DMS114 treated with DMSO at 0.1 percent for 48 hours (cell line): ENCODE data around the gene KLHL22.

Source experiments
- DNase-seq: peaks from one replicate; lab custom pipeline; 2025; ENCODE audit not compliant: unreplicated experiment; lab: John Stamatoyannopoulos, UW

Gene KLHL22

GRCh38 chr22:20434773-20435172, 60.8 kb downstream of the KLHL22 start:
- no peak for DNase-seq

GRCh38 chr22:20434264-20434751, 61.3 kb downstream of the KLHL22 start:
- no peak for DNase-seq

- DNase-seq, result no peak
Observed at GRCh38 chr22:20433686-20434241, 61.8 kb downstream of the KLHL22 start.

DNA sequence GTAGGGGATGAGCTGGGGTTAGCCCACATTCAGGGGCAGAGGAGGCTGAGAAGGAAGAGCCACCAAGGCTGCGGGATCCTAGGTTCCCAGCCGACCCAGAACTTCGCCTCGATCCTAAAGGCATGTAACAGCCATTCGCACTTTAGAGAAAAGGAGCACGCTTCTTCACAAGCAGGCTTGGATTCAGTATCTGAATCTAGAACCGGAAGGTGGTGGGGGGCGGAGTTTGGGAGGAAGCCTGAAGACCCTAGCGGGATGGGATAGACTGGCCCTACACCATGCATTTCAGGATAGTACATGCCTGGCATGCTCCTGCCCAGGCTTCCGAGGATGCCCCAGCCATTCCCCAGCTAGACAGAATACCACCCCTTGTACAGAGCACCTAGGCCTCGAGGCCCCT, 62.4 kb downstream of the KLHL22 start:
- DNase-seq, result no peak

GRCh38 chr22:20432244-20432686, 63.3 kb downstream of the KLHL22 start:
- DNase-seq, result no peak

- no peak for DNase-seq
Observed at GRCh38 chr22:20431511-20432192, 63.9 kb downstream of the KLHL22 start.

DNA sequence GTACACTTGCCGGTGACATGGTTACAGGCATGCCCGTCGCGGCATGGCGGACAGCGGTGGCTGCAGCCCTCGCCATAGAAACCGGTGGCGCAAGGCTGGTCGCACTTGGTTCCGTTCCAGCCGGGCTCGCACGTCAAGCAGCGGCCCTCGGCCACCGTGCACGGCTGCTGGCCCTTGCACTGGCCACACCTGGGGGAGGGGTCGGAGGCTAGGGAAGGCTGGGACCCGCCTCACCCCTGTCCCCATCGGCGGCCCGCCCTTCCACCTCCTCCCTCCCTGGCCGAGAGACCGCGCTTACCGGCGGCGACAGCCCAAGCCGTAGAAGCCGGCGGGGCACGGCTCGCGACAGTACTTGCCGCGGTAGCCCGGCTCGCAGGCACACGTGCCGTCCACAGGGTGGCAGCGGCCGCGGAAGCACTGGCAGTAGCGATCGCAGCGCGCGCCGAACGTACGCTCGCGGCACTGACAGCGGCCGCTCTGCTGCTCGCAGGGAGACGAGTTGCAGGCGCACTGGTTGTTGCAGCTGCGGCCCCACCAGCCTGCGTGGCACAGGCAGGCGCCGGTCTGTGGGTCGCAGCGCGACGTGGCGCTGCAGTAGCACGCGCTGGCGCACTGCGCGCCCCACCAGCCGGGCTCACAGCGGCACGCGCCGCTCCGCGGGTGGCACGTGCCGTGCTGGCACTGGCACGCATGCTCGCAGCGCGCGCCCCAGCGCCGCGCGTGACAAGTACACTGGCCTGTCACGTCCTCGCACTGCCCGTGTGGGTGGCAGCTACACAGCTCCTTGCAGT, 64.7 kb downstream of the KLHL22 start:
- no peak for DNase-seq

- no peak for DNase-seq
Observed at GRCh38 chr22:20430101-20430719, 65.4 kb downstream of the KLHL22 start.

DNA sequence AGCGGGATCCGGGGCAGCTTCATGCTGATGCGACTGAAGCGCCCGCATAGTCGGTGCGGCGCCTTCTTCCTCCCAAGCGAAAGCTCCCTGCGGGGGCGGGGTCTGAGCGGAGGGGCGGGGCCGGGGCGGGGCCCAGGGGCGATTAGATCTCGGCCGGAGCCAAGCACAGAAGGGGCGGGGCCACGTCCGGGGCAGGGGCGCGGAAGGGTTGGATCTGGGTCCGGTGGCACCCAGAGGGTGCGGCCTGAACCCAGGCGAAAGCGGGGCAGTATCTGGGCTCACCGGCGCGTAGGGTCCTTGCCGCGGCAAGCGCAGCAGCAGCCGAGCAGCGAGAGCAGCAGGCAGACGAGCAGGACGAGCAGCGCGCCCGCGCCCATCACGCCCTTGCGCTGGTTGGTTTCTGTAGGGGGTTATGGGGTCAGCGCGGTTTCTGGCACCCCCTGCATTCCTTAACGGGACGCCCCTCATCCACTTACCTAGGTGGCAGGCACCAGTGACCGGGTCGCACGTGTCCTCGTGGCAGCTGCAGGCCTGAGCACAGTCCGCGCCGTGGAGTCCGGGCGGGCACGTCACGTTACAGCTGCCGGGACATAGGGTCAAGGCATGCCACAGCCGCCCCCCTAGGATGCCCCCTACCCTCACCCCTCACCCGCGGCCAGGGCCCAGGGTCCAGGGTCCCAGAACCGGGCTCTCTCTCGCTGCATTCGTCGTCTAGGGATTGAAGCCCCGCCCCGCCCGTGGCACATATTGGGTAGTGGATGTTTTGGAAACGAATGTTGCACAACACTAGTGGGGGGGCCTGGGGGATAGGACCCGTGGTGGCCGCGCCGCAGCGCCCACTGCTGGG, 66.1 kb downstream of the KLHL22 start:
- no peak for DNase-seq

DNA sequence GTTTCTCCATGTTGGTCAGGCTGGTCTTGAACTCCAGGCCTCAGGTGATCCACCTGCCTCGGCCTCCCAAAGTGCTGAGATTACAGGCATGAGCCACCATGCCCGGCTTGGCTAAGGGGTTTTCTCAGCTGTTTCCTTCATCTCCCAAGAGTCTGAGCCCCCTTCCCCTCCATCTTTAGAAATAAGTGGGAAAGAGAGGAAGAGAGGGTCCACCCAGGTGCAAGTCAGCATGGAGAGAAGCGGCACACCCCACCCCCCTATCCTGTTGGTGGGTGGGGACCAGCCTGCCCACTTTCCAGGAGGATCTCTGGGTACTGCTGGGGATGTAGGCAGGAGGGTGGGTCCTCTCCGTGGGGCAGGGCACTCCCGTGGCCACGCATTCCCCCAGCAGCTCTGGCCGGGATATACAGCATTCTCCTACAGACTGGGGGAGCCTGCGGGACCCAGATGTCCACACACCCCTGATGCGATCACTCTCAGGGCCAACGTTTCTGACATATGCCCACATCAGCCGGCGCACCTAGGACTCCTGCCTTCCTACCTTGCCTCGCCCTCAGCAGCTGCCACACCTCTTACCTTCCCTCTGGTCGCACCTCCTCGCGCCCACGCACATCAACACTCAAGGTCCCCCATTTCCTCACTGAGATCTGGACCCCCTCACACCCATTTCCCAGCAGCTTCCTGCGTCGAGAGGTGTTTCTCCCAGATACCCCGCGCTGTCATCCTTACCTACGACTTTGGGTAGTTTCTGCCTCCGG, 66.9 kb downstream of the KLHL22 start:
- no peak for DNase-seq

GRCh38 chr22:20427945-20428417, 67.6 kb downstream of the KLHL22 start:
- DNase-seq, result no peak

GRCh38 chr22:20427104-20427944, 68.3 kb downstream of the KLHL22 start:
- no peak for DNase-seq

- DNase-seq, result no peak
Observed at GRCh38 chr22:20426259-20426615, 69.4 kb downstream of the KLHL22 start.

DNA sequence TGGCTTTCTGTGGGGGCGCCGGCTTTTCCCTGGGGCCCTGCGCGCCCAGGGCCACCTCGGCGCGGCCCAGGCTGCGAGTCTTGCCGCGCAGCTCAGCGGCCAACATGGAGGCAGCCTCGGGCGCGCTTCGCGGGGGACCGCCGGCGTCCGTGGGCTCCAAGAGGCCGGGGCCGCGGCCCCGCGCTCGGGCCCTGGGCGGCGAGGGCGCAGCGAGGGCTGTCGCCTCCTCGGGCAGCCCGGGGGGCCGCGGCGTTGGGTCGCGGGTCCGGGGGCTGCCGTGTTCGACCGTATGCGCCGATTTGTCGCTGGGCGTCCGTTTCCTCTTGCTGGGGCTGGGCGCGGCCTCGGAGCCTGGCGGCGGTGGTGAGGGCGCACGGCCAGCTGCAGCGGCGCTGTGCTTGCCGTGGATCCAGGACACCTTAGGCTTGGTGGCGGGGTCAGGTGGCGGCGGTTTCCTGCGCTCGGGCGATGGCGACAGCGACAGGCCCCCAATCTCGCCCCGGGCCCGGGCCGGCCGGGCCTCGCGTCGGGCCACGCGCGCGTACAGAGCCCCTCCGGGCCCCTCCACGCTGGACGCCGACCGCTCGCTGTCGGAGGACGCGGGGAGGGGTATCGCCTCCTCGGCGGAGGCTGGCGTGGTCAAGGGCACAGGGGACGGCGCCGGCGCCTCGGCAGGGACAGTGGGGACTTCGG, 69.9 kb downstream of the KLHL22 start:
- DNase-seq, result no peak

DNA sequence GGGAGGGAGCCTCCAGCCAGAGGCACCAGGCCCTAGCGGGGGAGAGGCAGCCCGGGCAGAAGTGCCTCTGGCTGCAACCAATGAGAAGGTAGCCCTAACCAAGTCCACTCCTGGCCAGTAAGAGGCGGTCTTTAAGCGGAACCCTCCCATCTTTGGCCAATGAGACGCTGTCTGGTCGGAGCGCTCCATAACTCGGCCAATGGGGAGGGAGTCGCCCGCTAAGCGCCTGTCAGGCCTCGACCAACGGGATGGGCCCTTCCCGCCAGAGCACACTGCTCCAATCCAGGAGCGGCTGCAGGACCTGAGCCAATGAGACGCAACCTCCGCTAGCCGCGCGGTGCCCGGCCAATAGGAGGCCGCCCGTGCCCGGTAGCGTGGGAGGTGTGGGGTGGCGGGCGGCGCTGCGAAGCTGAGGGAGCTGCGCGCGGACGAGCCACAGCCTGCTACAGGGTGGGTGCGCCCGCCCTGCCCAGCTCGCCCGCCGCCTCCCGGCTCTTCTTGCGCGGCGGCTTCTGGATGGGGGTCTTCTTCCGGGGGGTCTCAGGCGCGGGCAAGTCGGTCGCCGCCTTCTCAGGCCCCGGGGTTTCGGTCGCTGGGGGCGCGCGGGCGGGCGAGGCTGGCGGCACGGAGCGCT, 70.5 kb downstream of the KLHL22 start:
- DNase-seq, result no peak

DNA sequence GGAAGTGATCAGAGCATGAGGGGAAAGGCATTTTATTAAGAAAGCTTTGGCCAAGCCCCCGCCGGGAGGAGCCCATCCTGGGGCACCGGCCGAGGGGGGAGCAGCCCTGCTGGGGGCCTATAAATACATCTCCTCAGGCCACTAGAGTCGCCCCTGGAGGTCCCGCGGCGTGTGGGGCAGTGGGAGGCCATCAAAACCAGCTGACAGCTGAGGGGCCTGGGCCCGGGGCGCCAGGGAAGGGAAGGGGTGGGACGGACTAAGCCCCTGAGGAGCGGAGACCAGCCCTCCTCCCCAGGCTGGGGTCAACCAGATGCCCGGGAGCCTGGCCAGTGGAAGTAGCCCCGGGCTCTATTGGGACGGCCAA, 71.0 kb downstream of the KLHL22 start:
- DNase-seq, result no peak

DNA sequence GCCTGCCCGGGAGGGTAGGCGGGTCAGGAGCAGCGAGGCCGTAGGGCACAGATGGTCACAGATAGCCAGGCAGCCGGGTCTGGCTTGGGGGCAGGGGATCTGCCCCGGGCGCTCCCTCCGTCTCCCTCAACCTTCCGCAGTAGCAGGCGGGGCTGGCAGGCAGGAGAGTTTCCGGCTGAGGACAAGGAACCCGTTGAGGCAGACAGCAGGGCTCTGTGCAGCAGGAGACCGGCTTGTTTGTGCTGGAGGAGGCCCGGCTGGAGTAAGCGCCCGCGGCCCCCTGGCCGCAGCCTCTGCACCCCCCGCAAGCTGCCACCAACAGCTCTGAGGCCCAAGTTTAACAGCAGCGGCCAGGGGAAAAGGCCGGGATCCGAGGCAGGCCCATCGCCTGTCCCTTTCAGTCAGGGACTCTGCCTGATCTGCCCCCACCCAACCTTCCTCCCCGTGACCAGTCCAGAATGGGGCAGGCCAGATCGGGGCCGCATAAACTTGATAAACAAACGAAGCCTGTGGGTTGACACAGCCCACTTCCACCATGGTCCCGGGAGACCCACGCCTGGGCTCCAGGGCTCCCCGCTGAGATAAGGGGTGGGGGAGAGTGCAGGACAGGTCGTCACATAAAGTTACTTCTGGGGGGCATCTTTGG, 71.6 kb downstream of the KLHL22 start:
- no peak for DNase-seq
